Right lobe of liver (tissue), 4 donors: Measurements from ENCODE around the gene VNN1.

Experiments
- CTCF ChIP-seq, 4 donors: fragments of 200-600 bp in 3 of 4; fragments of 450-650 bp in 1 of 4; IDR thresholded peaks; one replicate each; pipeline versions ENCODE4 v1.5.1 to v1.8.0; 2016 to 2022; ENCODE audit warnings: antibody characterized with exemption in 4 of 4, mild to moderate bottlenecking in 2 of 4
- POLR2A ChIP-seq: fragments of 450-650 bp; IDR thresholded peaks from one replicate; pipeline ENCODE4 v1.6.1; 2017; ENCODE audit warnings: antibody characterized with exemption, mild to moderate bottlenecking
- donor health status: DM: no; HTN: no; CAD: no.
- donor health status: DM: no; HTN: no; CAD: no.
- donor health status: DM: no; HTN: yes; CAD: no.

GRCh38 chr6:132751828-132752227, 38.0 kb upstream of the VNN1 start:
- TF ChIP-seq CTCF (IDR thresholded peaks at IDR 0.05) (no peak), POLR2A (no peak)
